H1 (cell line): ENCODE results near the gene TMEM244.

Source experiments
- EGR1 ChIP-seq: IDR thresholded peaks from 2 replicates; pipeline ENCODE4 v1.6.1; 2011; ENCODE audit warnings: low read depth, low read length, borderline replicate concordance
- EP300 ChIP-seq, 2 experiments: IDR thresholded peaks; 1 replicate in 1 of 2; 2 replicates in 1 of 2; pipeline ENCODE4 v1.6.1; 2011 to 2012; ENCODE audit warnings: low read depth in 2 of 2, low read length in 2 of 2, mild to moderate bottlenecking in 2 of 2, borderline replicate concordance in 1 of 2, inconsistent platforms in 1 of 2, moderate library complexity in 1 of 2
- GABPA ChIP-seq: IDR thresholded peaks from 2 replicates; pipeline ENCODE4 v1.6.1; 2011; ENCODE audit warnings: mild to moderate bottlenecking, low read length, moderate library complexity, borderline replicate concordance; ENCODE audit not compliant: insufficient read depth
- HDAC2 ChIP-seq, 2 experiments: fragments of 300-600 bp in 1 of 2; sonication (generic) in 1 of 2; IDR thresholded peaks; 2 replicates each; pipeline ENCODE4 v1.6.1; 2011 to 2012; ENCODE audit warnings: low read depth in 2 of 2, low read length in 2 of 2, mild to moderate bottlenecking in 2 of 2, moderate library complexity in 2 of 2, borderline replicate concordance in 1 of 2, inconsistent platforms in 1 of 2
- JUN ChIP-seq: IDR thresholded peaks from 2 replicates; pipeline ENCODE4 v1.6.1; 2011; ENCODE audit warnings: low read depth, mild to moderate bottlenecking, improper control_type of control experiment, low read length
- MAFK ChIP-seq: IDR thresholded peaks from 2 replicates; pipeline ENCODE4 v1.6.1; 2012; ENCODE audit warnings: low read depth, mild to moderate bottlenecking, improper control_type of control experiment, low read length
- POLR2A ChIP-seq, 2 experiments: IDR thresholded peaks; 1 replicate in 1 of 2; 2 replicates in 1 of 2; pipeline ENCODE4 v1.6.1; 2011; ENCODE audit warnings: low read depth in 2 of 2, low read length in 2 of 2, mild to moderate bottlenecking in 2 of 2; ENCODE audit errors: control extremely low read depth in 1 of 2
- POLR2AphosphoS5 ChIP-seq: IDR thresholded peaks from 2 replicates; pipeline ENCODE4 v1.6.1; 2011; ENCODE audit warnings: low read depth, low read length
- SP1 ChIP-seq: IDR thresholded peaks from 2 replicates; pipeline ENCODE4 v1.6.1; 2011; ENCODE audit warnings: low read depth, low read length
- TAF7 ChIP-seq: optimal IDR thresholded peaks from 2 replicates; pipeline ENCODE3; 2011; ENCODE audit warnings: low read depth, mild to moderate bottlenecking, inconsistent platforms, low read length, moderate library complexity, borderline replicate concordance
- TCF12 ChIP-seq: IDR thresholded peaks from 2 replicates; pipeline ENCODE4 v1.6.1; 2011; ENCODE audit warnings: low read depth, mild to moderate bottlenecking, low read length
- YY1 ChIP-seq: IDR thresholded peaks from 2 replicates; pipeline ENCODE4 v1.6.1; 2011; ENCODE audit warnings: low read depth, mild to moderate bottlenecking, low read length
- TF ChIP-seq, protein P1 (sequence below), 3 experiments: IDR thresholded peaks; 1 replicate in 2 of 3; 2 replicates in 1 of 3; pipeline versions ENCODE4 v1.5.1 to v1.6.1; 2011; ENCODE audit warnings: low read length in 3 of 3, mild to moderate bottlenecking in 3 of 3, inconsistent platforms in 2 of 3, low read depth in 1 of 3, moderate library complexity in 1 of 3; ENCODE audit not compliant: insufficient read depth in 1 of 3; ENCODE audit errors: control extremely low read depth in 1 of 3

DNA sequence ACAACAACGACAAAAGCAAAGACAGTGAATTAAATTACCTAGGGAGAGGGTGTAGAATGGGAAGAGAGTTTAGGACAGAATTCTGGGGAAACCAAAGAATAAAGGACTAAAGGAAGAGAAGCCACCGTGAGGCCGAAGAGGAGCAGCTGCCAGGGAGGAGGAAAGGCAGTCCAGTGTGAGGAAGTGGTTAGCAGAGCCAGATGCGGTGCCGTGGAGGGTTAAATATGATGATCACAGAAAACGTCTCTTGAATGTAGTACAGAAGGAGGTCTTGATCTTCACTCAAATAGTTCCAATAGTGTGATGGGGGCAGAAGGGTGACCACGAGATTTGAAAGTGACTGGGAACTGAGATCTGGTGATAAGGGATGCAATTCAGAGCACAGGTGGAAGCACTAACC, 67.7 kb downstream of the TMEM244 start:
- no peak for TF ChIP-seq POLR2AphosphoS5
- TF ChIP-seq, protein P1, sequence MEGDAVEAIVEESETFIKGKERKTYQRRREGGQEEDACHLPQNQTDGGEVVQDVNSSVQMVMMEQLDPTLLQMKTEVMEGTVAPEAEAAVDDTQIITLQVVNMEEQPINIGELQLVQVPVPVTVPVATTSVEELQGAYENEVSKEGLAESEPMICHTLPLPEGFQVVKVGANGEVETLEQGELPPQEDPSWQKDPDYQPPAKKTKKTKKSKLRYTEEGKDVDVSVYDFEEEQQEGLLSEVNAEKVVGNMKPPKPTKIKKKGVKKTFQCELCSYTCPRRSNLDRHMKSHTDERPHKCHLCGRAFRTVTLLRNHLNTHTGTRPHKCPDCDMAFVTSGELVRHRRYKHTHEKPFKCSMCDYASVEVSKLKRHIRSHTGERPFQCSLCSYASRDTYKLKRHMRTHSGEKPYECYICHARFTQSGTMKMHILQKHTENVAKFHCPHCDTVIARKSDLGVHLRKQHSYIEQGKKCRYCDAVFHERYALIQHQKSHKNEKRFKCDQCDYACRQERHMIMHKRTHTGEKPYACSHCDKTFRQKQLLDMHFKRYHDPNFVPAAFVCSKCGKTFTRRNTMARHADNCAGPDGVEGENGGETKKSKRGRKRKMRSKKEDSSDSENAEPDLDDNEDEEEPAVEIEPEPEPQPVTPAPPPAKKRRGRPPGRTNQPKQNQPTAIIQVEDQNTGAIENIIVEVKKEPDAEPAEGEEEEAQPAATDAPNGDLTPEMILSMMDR (IDR thresholded peaks at IDR 0.05; ENCODE audit: control extremely low read depth in 1 of 3, insufficient read depth in 1 of 3, low read depth in 1 of 3, low read length in 3 of 3), result no peak
- no peak for TF ChIP-seq HDAC2 (IDR thresholded peaks at IDR 0.05; ENCODE audit: borderline replicate concordance in 1 of 2, low read depth in 2 of 2, low read length in 2 of 2)
- no peak for TF ChIP-seq POLR2A (IDR thresholded peaks at IDR 0.05; ENCODE audit: control extremely low read depth in 1 of 2, low read depth in 2 of 2, low read length in 2 of 2)
- TF ChIP-seq TCF12, result no peak
- no peak for TF ChIP-seq GABPA
- TF ChIP-seq SP1, result no peak
- TF ChIP-seq TAF7, result no peak
- no peak for TF ChIP-seq YY1
- no peak for TF ChIP-seq MAFK
- TF ChIP-seq EP300 (IDR thresholded peaks at IDR 0.05; ENCODE audit: borderline replicate concordance in 1 of 2, low read depth in 2 of 2, low read length in 2 of 2), result no peak
- TF ChIP-seq EGR1, result no peak
- no peak for TF ChIP-seq JUN
